Prostate gland (tissue), 2 donors: ENCODE results near the gene MIF.

Experiments
- CTCF ChIP-seq, 4 experiments: fragments of 200-600 bp in 2 of 4; fragments of 450-650 bp in 2 of 4; sonication (generic) in 2 of 4; IDR thresholded peaks; 1 replicate in 3 of 4; 2 replicates in 1 of 4; pipeline ENCODE4 v1.5.1; 2016 to 2019; ENCODE audit warnings: antibody characterized with exemption in 4 of 4, mild to moderate bottlenecking in 2 of 4, moderate library complexity in 2 of 4
- POLR2A ChIP-seq: fragments of 450-650 bp; IDR thresholded peaks from one replicate; pipeline ENCODE4 v1.6.1; 2016; ENCODE audit warnings: antibody characterized with exemption, mild to moderate bottlenecking
- POLR2AphosphoS5 ChIP-seq: sonication (generic); formaldehyde crosslinking; IDR thresholded peaks from one replicate; pipeline ENCODE4 v1.6.1; 2017; ENCODE audit warnings: antibody characterized with exemption

GRCh38 chr22:23913661-23914353 is 19.6 kb downstream of the MIF start:
- TF ChIP-seq CTCF (IDR thresholded peaks at IDR 0.05) (no peak), POLR2AphosphoS5 (peak; percentile 99), POLR2A (peak; percentile 87)
